Measurements from ENCODE around the gene MPEG1.

GRCh38 chr11:59181746-59182456 lies 30.8 kb downstream of the MPEG1 start:
- no peak for TF ChIP-seq EGR1 (IDR thresholded peaks at IDR 0.05)
- TF ChIP-seq RAD21 (IDR thresholded peaks at IDR 0.05; ENCODE audit: low read depth), result no peak
- no peak for TF ChIP-seq YY1 (IDR thresholded peaks at IDR 0.05; ENCODE audit: low read depth)
- no peak for TF ChIP-seq FOXM1 (IDR thresholded peaks at IDR 0.05; ENCODE audit: borderline replicate concordance, low read depth)
- TF ChIP-seq ZBTB7A (IDR thresholded peaks at IDR 0.05; ENCODE audit: low read depth), result no peak
- no peak for TF ChIP-seq EP300 (IDR thresholded peaks at IDR 0.05; ENCODE audit: borderline replicate concordance)
- TF ChIP-seq TAF1 (IDR thresholded peaks at IDR 0.05; ENCODE audit: low read depth), result no peak
- no peak for TF ChIP-seq CEBPB (IDR thresholded peaks at IDR 0.05)
- TF ChIP-seq, protein P1, sequence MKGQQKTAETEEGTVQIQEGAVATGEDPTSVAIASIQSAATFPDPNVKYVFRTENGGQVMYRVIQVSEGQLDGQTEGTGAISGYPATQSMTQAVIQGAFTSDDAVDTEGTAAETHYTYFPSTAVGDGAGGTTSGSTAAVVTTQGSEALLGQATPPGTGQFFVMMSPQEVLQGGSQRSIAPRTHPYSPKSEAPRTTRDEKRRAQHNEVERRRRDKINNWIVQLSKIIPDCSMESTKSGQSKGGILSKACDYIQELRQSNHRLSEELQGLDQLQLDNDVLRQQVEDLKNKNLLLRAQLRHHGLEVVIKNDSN (IDR thresholded peaks at IDR 0.05), result no peak
- TF ChIP-seq, protein P2, sequence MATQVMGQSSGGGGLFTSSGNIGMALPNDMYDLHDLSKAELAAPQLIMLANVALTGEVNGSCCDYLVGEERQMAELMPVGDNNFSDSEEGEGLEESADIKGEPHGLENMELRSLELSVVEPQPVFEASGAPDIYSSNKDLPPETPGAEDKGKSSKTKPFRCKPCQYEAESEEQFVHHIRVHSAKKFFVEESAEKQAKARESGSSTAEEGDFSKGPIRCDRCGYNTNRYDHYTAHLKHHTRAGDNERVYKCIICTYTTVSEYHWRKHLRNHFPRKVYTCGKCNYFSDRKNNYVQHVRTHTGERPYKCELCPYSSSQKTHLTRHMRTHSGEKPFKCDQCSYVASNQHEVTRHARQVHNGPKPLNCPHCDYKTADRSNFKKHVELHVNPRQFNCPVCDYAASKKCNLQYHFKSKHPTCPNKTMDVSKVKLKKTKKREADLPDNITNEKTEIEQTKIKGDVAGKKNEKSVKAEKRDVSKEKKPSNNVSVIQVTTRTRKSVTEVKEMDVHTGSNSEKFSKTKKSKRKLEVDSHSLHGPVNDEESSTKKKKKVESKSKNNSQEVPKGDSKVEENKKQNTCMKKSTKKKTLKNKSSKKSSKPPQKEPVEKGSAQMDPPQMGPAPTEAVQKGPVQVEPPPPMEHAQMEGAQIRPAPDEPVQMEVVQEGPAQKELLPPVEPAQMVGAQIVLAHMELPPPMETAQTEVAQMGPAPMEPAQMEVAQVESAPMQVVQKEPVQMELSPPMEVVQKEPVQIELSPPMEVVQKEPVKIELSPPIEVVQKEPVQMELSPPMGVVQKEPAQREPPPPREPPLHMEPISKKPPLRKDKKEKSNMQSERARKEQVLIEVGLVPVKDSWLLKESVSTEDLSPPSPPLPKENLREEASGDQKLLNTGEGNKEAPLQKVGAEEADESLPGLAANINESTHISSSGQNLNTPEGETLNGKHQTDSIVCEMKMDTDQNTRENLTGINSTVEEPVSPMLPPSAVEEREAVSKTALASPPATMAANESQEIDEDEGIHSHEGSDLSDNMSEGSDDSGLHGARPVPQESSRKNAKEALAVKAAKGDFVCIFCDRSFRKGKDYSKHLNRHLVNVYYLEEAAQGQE (IDR thresholded peaks at IDR 0.05; ENCODE audit: low read depth), result no peak
- TF ChIP-seq CREB1 (IDR thresholded peaks at IDR 0.05; ENCODE audit: low read depth), result no peak
- TF ChIP-seq, protein P3, sequence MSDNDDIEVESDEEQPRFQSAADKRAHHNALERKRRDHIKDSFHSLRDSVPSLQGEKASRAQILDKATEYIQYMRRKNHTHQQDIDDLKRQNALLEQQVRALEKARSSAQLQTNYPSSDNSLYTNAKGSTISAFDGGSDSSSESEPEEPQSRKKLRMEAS (IDR thresholded peaks at IDR 0.05), result no peak

All from Ishikawa (cell line).